Ishikawa (cell line): ENCODE results near the gene RANBP9.

Experiments used
- CEBPB ChIP-seq: IDR thresholded peaks from 2 replicates; pipeline ENCODE4 v1.6.1; 2012
- EGR1 ChIP-seq: IDR thresholded peaks from 2 replicates; pipeline ENCODE4 v1.6.1; 2012
- EP300 ChIP-seq: IDR thresholded peaks from 2 replicates; pipeline ENCODE4 v1.6.1; 2012; ENCODE audit warnings: borderline replicate concordance
- NFIC ChIP-seq: IDR thresholded peaks from 2 replicates; pipeline ENCODE4 v1.6.1; 2012
- RAD21 ChIP-seq: IDR thresholded peaks from 2 replicates; pipeline ENCODE4 v1.6.1; 2012; ENCODE audit warnings: low read depth
- ZBTB7A ChIP-seq: IDR thresholded peaks from 2 replicates; pipeline ENCODE4 v1.6.1; 2012; ENCODE audit warnings: low read depth
- TF ChIP-seq, protein P1 (sequence below): IDR thresholded peaks from 2 replicates; pipeline ENCODE4 v1.6.1; 2012; ENCODE audit warnings: low read depth, mild to moderate bottlenecking

DNA sequence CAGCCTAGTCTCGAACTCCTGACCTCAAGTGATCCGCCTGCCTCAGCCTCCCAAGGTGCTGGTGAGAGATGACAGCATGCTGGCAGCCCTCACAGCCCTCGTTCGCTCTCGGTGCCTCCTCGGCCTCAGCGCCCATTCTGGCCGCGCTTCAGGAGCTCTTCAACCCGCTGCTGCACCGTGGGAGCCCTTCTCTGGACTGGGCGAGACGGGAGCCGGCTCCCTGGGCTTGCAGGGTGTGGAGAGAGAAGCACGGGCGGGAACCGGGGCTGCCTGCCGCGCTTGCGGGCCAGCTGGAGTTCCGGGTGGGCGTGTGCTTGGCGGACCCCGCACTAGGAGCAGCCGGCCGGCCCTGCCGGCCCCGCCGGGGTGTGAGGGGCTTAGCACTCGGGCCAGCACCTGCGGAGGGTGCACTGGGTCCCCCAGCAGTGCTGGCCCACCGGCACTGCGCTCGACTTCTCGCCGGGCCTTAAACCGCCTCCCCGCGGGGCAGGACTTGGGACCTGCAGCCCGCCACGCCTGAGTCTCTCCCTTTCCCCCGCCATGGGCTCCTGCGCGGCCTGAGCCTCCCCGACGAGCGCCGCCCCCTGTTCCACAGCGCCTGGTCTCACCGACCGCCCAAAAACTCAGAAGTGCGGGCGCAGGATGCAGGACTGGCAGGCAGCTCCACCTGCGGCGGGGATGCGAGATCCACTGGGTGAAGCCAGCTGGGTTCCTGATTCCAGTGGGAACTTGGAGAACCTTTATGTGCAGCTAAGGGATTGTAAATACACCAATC, 31.5 kb upstream of the RANBP9 start:
- TF ChIP-seq RAD21 (no peak), ZBTB7A (no peak), CEBPB (no peak), EP300 (no peak), NFIC (no peak), EGR1 (no peak)
- TF ChIP-seq, protein P1, sequence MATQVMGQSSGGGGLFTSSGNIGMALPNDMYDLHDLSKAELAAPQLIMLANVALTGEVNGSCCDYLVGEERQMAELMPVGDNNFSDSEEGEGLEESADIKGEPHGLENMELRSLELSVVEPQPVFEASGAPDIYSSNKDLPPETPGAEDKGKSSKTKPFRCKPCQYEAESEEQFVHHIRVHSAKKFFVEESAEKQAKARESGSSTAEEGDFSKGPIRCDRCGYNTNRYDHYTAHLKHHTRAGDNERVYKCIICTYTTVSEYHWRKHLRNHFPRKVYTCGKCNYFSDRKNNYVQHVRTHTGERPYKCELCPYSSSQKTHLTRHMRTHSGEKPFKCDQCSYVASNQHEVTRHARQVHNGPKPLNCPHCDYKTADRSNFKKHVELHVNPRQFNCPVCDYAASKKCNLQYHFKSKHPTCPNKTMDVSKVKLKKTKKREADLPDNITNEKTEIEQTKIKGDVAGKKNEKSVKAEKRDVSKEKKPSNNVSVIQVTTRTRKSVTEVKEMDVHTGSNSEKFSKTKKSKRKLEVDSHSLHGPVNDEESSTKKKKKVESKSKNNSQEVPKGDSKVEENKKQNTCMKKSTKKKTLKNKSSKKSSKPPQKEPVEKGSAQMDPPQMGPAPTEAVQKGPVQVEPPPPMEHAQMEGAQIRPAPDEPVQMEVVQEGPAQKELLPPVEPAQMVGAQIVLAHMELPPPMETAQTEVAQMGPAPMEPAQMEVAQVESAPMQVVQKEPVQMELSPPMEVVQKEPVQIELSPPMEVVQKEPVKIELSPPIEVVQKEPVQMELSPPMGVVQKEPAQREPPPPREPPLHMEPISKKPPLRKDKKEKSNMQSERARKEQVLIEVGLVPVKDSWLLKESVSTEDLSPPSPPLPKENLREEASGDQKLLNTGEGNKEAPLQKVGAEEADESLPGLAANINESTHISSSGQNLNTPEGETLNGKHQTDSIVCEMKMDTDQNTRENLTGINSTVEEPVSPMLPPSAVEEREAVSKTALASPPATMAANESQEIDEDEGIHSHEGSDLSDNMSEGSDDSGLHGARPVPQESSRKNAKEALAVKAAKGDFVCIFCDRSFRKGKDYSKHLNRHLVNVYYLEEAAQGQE = no peak
